ENCODE results near the gene LCN6. TPM values are rescaled to one million over a fixed set of nuclear protein-coding genes. Genes with fewer than 3 reads are reported as not detected.
A peak's percentile ranks its signal among the peaks of the same experiment; 100 is the strongest.

The LCN6 gene
- total and polyA plus RNA-seq, 9 of the 15 experiments (the other 6 are each of a cell fraction or from before 2014, with no cell fraction given): 0.10 to 0.45 (median 0.37) TPM; not detected in 5

DNA sequence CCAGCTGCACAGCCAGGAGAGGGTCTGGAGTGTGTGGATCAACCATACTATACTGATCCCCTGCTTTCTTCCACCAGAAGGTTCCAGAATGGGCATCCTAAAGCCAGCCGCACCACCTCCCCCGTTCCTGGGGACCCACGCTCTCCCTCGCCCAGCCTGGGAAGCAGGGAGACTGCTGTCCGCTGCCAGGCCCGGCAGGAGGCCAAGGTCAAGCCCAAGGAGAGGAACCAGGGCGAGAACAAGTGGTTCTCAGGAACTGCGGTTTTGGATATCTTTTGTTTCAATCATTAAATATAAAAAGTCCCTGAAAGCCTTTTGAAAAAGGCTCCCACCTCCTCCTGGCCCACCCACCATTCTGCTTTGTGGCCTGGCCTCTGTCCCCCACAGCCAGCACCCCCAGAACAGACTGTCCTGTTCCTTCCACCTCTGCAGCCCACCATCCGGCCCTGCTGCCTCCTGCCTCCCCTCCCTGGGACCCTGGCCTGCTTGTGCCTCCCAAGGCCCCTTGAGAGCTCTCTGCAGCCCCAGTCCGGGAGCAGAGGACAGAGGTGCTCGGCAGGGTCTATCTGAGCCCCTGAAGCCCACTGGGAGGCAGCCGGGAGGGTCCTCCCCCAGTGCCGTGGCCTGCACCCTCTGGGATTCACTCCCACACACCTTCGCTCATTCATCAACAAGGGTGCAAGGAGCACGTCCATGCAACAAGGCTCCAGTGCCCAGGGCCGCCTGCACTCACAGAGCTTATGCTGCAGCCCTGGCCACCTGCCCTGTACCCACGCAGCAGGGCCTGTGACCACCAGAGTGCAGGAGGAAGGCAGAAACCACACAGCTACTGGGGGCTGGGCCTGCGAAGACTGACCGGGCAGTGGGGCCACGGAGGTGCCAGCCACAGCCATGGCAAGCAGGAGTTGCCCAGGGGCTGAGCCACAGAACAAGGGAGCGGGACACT is 614 bp upstream of the LCN6 start:
- no peak overlapping the region for H3K4me3 ChIP-seq
- no TSS peak for BruUV-seq (replicated peaks)
- no peaks in the 10 kb centered on the region for H3K9me1 ChIP-seq (ENCODE audit: control insufficient read depth, insufficient read depth, low read length)
- no peaks in the 10 kb centered on the region for H3K27me3 ChIP-seq (ENCODE audit: control insufficient read depth in 2 of 2, insufficient read depth in 2 of 2, low read length in 2 of 2)
- no peak for FAIRE-seq
- H3K36me3 ChIP-seq (ENCODE audit: control insufficient read depth, insufficient read depth, low read length): no peaks in the 10 kb centered on the region
- H3K4me2 ChIP-seq (ENCODE audit: insufficient read depth, low read length): no peak overlapping the region
- H3K9ac ChIP-seq (ENCODE audit: insufficient read depth in 1 of 2, low read depth in 2 of 2, low read length in 2 of 2): peak overlapping the region in 1 of 2 experiments; percentile 73; a peak in 2 of 4 replicates
- peaks cover 7 to 63% of the 10 kb centered on the region in 2 experiments for H3K4me1 ChIP-seq (replicated peaks in 1 of 2; ENCODE audit: control insufficient read depth in 2 of 2, insufficient read depth in 2 of 2, low read length in 2 of 2)
- POLR2A ChIA-PET: interaction anchor here (0.7 to 2.1 kb wide), 2 partner anchors 20 to 853 kb away, joined by 3 to 12 read pairs; no protein-coding TSS in a partner anchor
- H3K27ac ChIP-seq (ENCODE audit: extremely low read depth, low read depth, low read length): no peak overlapping the region
- CTCF ChIA-PET (ENCODE audit: low intra/inter-chr PET ratio): no interaction called here
- H3K79me2 ChIP-seq (ENCODE audit: control insufficient read depth, insufficient read depth, low read length): no peaks in the 10 kb centered on the region
- TF ChIP-seq ESRRA (IDR thresholded peaks at IDR 0.05; ENCODE audit: borderline replicate concordance, low read depth): peak; percentile 47
- no peak for TF ChIP-seq NFYB (IDR thresholded peaks at IDR 0.05; ENCODE audit: extremely low read depth, insufficient read length)
- no peak for TF ChIP-seq THAP12 (CRISPR knock-in tag; IDR thresholded peaks at IDR 0.05)
- no peak for TF ChIP-seq ZNF184 (CRISPR knock-in tag; IDR thresholded peaks at IDR 0.05)
- TF ChIP-seq XRCC4 (IDR thresholded peaks at IDR 0.05; ENCODE audit: extremely low read depth, insufficient read depth, insufficient read length): no peak
- in situ Hi-C loops (cut with MboI) (no loop called here), intact Hi-C loops (cut with micrococcal nuclease) (no loop called here)
- no peak overlapping the region for H2AFZ ChIP-seq (ENCODE audit: low read depth, low read length)
- no peak for DNase-seq (ENCODE audit: extremely low read depth in 1 of 4, low spot score in 3 of 4)
- H3K9me3 ChIP-seq (replicated peaks; ENCODE audit: control insufficient read depth, insufficient read depth, low read depth, low read length): 0 out of 2 replicates have a peak, but pooled peaks cover 7% of the 10 kb centered on the region
- WGBS (ENCODE audit: insufficient coverage, low coverage, missing lambda C conversion rate): 45% methylated on average over 21 of the region's 21 CpGs
- no peaks in the 10 kb centered on the region for H4K20me1 ChIP-seq (replicated peaks; ENCODE audit: control insufficient read depth, insufficient read depth, low read length)
- no peak for ATAC-seq

All from K562 (cell line).